NCI-H187 (cell line): ENCODE measurements around the gene RMDN3.

Experiments
- DNase-seq, 2 experiments: peaks; one replicate each; lab custom pipeline; 2025; lab: John Stamatoyannopoulos, UW

The RMDN3 gene

GRCh38 chr15:40693904-40694687, 61.0 kb downstream of the RMDN3 start:
- DNase-seq, result no peak

- no peak for DNase-seq
Measured at GRCh38 chr15:40691737-40692136, 63.3 kb downstream of the RMDN3 start.

- DNase-seq, result no peak
Measured at GRCh38 chr15:40688932-40689799, 65.9 kb downstream of the RMDN3 start.
